GM21390 (cell line): ENCODE data around the gene OR56A1.

ENCODE experiments used
- ATAC-seq: cut with Tn5 transposase; IDR thresholded peaks from one replicate; pipeline ENCODE4 v1.9.1; 2021; ENCODE audit not compliant: unreplicated experiment

Gene OR56A1

DNA sequence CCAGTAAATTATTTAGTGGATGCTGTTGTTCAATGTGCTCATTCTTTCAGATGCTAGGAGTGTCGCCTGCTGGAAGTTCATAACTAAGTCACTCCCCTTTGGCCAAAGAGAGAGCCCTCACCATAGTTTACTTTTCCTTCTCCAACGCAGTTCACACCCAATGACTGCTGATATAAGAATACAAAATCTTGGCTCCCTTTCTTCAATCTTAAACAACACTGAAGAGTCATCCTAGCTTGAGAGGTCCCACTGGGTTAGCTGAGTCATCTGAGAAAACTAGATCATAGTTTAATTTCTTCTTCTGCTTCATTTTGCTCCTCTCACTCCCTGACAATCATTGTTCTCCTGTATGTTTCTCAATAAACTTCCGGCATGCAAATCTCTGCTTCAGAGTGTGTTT lies 38.4 kb downstream of the OR56A1 start:
- peak; percentile 10 for ATAC-seq

- ATAC-seq = no peak
These were observed 41.4 kb downstream of the OR56A1 start for GRCh38 chr11:5989203-5989602.

DNA sequence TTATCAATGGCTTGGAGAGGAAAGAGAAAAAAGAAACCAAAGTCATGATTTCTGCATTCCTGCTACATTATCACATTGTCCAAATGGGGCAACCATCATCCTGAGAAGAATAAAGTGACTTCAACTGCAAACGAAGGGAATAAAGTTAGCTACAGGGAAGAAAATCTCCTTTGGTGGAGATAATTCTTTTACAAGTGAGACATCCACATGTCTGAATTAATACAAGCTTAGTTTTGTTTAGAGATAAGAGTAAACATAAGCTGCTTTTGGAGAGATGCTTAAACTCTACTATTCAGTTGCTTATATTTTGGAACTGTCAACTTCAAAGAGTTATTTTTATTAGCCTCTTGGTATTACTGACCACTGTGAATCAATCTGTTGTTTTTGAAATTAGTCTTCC lies 43.7 kb downstream of the OR56A1 start, which contains the start of gene OR52L1:
Gene OR52L1 (minus strand): TSS at position 101 of the 400 bp plus-strand sequence. CDS start 55 bp downstream, at position 46.
- no peak for ATAC-seq

DNA sequence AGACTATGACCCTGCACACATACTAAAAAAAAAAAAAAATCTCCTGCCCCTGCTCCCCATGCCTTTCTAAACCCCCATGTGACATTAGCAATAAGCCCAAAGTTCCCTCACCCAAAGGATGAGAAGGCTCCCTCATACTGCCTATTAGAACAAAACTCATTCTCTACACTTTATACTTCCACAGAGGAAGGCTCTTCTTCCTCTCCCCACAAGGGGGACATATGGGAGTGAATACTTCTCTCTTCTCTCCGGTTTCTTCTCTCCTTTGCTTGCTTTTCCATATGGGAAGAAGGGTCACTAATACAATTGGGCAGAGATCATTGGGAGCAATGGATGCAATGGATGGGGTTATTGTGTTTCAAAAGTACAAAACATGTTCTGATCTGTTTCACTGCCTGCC lies 47.1 kb downstream of the OR56A1 start:
- no peak for ATAC-seq

DNA sequence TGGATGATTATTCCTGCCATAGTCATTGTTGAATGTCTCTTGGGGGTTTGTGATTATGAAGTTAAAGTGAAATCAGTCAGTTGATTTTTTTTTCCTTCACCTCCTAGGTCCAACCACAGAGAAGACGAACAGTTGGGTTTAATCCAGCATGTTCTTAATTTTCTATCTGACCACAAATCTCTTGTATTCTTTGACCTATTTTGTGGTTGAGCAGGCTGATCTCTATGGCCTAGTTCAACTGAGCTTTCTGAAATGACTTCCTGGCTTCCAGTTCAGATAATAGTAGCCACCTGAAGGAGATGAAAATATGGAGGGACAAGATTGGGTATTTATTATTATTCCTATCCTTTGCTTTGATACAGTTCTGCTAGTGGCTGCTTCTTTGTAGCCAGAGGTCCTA lies 57.0 kb downstream of the OR56A1 start:
- no peak for ATAC-seq
